NB4 (cell line): Measurements from ENCODE around the gene LDLRAD3.

Source experiments
- DNase-seq: peaks from one replicate; pipeline ENCODE4 v3.0.0; 2010; ENCODE audit warnings: low read depth
- H3K4me3 ChIP-seq: one replicate; pipeline ENCODE4 v1.5.1; 2011; ENCODE audit warnings: mild to moderate bottlenecking, low read depth, low read length, moderate library complexity
- CTCF ChIP-seq: IDR thresholded peaks from one replicate; pipeline ENCODE4 v1.5.1; 2012; ENCODE audit warnings: low read depth, low read length
- MAX ChIP-seq: IDR thresholded peaks from 2 replicates; pipeline ENCODE4 v1.6.1; 2011; ENCODE audit warnings: low read depth, low read length
- MYC ChIP-seq: IDR thresholded peaks from 2 replicates; pipeline ENCODE4 v1.6.1; 2011; ENCODE audit warnings: low read depth, low read length
- POLR2A ChIP-seq: IDR thresholded peaks from 2 replicates; pipeline ENCODE4 v1.6.1; 2011; ENCODE audit warnings: mild to moderate bottlenecking; ENCODE audit not compliant: insufficient read length; ENCODE audit errors: extremely low read depth

The LDLRAD3 gene

GRCh38 chr11:36164506-36165250, 220.8 kb downstream of the LDLRAD3 start:
- no peak overlapping the region for H3K4me3 ChIP-seq
- no peak for TF ChIP-seq MAX
- TF ChIP-seq CTCF, result no peak
- TF ChIP-seq MYC, result no peak
- no peak for DNase-seq

- H3K4me3 ChIP-seq, result no peak overlapping the region
- TF ChIP-seq POLR2A, result no peak
- no peak for TF ChIP-seq CTCF
- no peak for TF ChIP-seq MAX
- no peak for TF ChIP-seq MYC
- DNase-seq, result no peak
These were observed 221.9 kb downstream of the LDLRAD3 start for GRCh38 chr11:36165621-36166397.

GRCh38 chr11:36167073-36167472, 223.2 kb downstream of the LDLRAD3 start:
- DNase-seq, result no peak
- no peak for TF ChIP-seq POLR2A
- TF ChIP-seq MYC, result no peak
- no peak for TF ChIP-seq CTCF
- TF ChIP-seq MAX, result no peak
- H3K4me3 ChIP-seq, result no peak overlapping the region

GRCh38 chr11:36167729-36168128, 223.9 kb downstream of the LDLRAD3 start:
- TF ChIP-seq MYC (no peak), CTCF (no peak), POLR2A (no peak), MAX (no peak)
- no peak overlapping the region for H3K4me3 ChIP-seq
- DNase-seq, result no peak

- TF ChIP-seq CTCF, result no peak
- no peak for TF ChIP-seq POLR2A
- TF ChIP-seq MAX, result no peak
- TF ChIP-seq MYC, result no peak
- peak; percentile 31 for DNase-seq
- H3K4me3 ChIP-seq, result no peak overlapping the region
These were observed 234.0 kb downstream of the LDLRAD3 start for GRCh38 chr11:36177836-36178235.
